D721Med (cell line): ENCODE data around the gene ST8SIA4.

Source experiments
- DNase-seq: peaks from one replicate; pipeline ENCODE4 v3.0.0; 2011; ENCODE audit warnings: low spot score; ENCODE audit not compliant: insufficient read length
- FAIRE-seq: peaks from 2 replicates; lab custom pipeline; 2011; peaks lifted over from hg19 to GRCh38; lab: Jason Lieb, UNC
- CTCF ChIP-seq: IDR thresholded peaks from 2 replicates; pipeline ENCODE4 v1.5.1; 2012; ENCODE audit warnings: mild to moderate bottlenecking, control low read depth; ENCODE audit not compliant: insufficient read depth; ENCODE audit errors: missing control alignments

Gene ST8SIA4

GRCh38 chr5:100896054-100896453 is 7.0 kb downstream of the ST8SIA4 start:
- DNase-seq = no peak
- no peak for TF ChIP-seq CTCF
- no peak for FAIRE-seq

- no peak for FAIRE-seq
- TF ChIP-seq CTCF = no peak
- DNase-seq = no peak
Measured at GRCh38 chr5:100890461-100891008, 12.5 kb downstream of the ST8SIA4 start.

GRCh38 chr5:100889896-100890295 is 13.2 kb downstream of the ST8SIA4 start:
- FAIRE-seq (peak; percentile 46), DNase-seq (no peak)
- no peak for TF ChIP-seq CTCF

GRCh38 chr5:100889165-100889743 is 13.8 kb downstream of the ST8SIA4 start:
- FAIRE-seq (no peak), DNase-seq (no peak)
- no peak for TF ChIP-seq CTCF

- DNase-seq (no peak), FAIRE-seq (no peak)
- no peak for TF ChIP-seq CTCF
Measured at GRCh38 chr5:100877274-100877673, 25.8 kb downstream of the ST8SIA4 start.

- FAIRE-seq (no peak), DNase-seq (no peak)
- no peak for TF ChIP-seq CTCF
Measured at GRCh38 chr5:100872408-100873190, 30.5 kb downstream of the ST8SIA4 start.
